Medulla oblongata (tissue), 1 donor: ENCODE data around the gene ANO1.
"Not testable (repeated sequence)": the region's sequence is repeated elsewhere in the genome, so short reads cannot be mapped to it uniquely, and the experiment has no call there.

Experiments
- DNase-seq: peaks from one replicate; pipeline ENCODE4 v3.0.0-alpha.2; 2015; ENCODE audit errors: extremely low spot score

The ANO1 gene

GRCh38 chr11:70189622-70190021 is 111.5 kb downstream of the ANO1 start:
- no peak for DNase-seq

DNA sequence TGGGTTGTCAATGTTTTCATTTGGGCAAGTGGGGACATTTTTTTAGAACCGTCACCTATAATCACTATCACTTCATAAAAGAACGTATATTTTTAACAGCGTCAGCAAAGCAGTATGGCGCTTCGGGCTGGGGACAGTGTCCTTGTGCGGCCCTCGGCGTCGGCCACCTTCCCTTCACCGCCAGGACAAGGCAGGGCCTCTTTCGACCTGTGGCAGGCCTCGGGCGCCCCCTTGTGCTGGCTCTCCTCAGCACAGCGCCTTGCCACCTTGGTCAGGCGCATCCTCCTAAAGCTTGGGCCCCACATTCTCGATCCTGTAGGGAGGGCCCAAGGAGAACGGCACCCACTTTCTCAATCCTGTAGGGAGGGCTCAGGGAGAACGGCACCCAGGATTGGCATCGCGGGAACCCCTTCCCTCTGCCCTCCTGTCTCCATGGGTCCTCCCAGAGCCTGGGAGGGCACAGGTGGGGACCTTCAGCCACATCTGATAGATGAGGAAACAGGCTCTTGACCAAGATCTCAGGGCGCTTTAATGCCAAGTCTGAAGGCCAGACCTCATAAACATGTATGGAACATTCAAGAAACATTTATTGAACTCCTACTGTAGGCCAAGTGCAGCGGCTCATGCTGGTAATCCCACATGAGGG is 113.5 kb downstream of the ANO1 start:
- DNase-seq = peak; percentile 43

- no peak for DNase-seq
Measured at GRCh38 chr11:70192666-70193410, 114.7 kb downstream of the ANO1 start.

DNA sequence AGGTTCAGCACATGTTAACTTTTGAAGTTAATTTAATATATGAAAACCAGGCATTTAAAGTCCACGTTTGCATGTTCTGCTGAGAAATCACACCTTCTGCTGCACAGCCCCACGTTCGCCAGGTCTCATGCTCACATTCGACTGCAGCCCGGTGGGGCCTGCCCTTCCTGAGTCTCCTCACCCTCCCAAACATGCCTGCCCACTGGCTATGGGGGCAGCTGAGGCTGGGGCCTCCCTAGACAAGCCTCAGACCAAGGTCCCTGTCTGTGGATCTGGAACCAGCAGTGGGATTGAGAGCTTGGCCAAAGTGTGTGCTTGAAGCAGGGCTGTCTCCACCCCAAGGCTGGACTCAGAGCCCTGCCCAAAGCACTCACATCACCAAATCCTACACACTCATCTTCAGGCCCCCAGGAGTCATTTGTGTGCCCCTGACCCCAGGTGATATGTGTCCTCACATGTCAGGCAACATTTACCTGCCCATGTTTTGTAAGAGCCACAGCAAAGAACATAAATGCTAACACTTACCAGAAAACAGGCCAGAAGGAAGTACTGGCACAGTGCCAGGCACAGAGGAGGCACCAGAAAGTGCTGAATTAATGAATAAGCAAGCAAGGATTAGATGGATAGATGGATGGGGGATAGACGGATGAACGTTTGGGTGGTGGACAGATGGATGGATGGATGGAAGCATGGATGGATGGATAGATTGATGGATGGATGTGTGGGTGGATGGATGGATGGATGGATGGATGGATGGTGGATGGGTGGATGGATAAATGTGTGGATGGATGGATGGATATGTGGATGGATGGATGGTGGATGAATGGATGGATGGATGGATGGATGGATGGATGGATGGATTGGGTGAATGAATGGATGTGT is 115.5 kb downstream of the ANO1 start:
- DNase-seq = no peak

GRCh38 chr11:70194792-70195791 is 117.0 kb downstream of the ANO1 start:
- DNase-seq = no peak

DNA sequence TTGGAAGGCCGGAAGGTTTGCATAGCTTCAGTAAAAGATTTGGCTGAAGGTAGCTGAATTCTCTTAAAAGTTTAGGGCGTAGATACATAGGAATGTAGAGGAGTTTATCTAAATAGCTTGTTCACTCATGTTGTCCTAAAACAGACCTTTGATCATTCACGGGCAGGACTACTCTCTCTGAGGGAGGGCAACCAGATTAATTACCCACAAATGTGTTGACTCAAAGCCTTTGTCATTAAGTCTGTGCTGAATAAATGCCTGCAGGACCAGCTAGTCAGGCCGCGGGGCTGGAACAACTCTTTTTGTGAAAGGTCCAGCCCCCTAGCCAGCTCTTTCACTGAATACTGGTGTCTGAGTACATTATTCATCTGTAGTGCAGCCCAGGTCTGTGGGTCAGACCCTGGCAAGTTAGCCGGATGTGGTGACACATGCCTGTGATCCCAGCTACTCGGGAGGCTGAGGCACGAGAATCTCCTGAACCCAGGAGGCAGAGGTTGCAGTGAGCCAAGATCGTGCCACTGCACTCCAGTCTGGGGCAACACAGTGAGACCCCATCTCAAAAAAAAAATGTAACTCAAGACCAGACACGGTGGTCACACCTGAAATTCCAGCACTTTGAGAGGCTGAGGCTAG is 122.2 kb downstream of the ANO1 start:
- DNase-seq = no peak

- not testable (repeated sequence) for DNase-seq
Measured at GRCh38 chr11:70201047-70201446, 122.9 kb downstream of the ANO1 start.

DNA sequence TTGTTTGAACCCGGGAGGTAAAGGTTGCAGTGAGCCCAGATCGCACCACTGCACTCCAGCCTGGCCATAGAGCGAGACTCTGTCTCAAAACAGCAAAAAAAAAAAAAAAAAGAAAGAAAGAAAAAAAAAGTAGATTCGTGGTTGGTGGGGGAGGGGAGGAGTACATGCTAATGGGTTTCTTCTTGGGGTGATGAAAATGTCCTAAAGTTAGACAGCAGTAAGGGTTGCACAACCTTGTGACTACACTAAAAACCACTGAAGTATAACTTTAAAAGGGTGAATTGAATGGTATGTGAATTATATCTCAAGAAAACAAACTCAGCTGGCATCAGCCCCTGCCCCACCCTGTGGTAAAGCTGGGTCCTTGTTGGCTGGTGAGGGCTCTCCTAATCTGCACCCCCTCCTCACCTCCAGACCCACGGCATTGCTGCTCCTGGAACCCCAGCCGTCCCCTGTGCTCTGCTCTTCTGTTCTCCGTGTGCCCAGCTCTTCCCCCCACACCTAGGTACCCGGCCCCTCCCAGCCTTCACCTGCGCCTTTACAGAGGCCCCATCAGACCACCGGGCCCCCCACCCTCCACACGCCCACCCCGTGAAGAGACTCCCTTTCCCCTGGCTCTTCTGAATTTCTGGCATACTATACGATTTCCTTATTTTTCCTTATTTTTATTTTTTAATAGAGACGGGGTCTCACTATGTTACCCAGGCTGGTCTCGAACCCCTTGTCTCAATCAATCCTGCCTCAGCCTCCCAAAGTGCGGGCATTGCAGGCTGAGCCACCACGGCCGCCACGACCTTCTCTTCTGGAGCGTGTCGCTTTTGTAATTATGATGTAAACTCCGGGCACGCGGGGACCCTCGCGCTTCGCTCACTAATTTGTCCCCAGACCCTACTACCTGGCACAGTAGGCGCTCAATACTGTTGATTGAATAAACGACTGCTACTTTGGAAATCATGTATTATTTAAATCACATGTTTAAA is 124.1 kb downstream of the ANO1 start:
- no peak for DNase-seq

GRCh38 chr11:70202920-70203750 is 125.0 kb downstream of the ANO1 start, which contains the start of gene FADD:
Gene FADD, plus strand, starts transcription at chr11:70203296. Its CDS starts 164 bp downstream, at chr11:70203460.
- DNase-seq = peak; percentile 94

DNA sequence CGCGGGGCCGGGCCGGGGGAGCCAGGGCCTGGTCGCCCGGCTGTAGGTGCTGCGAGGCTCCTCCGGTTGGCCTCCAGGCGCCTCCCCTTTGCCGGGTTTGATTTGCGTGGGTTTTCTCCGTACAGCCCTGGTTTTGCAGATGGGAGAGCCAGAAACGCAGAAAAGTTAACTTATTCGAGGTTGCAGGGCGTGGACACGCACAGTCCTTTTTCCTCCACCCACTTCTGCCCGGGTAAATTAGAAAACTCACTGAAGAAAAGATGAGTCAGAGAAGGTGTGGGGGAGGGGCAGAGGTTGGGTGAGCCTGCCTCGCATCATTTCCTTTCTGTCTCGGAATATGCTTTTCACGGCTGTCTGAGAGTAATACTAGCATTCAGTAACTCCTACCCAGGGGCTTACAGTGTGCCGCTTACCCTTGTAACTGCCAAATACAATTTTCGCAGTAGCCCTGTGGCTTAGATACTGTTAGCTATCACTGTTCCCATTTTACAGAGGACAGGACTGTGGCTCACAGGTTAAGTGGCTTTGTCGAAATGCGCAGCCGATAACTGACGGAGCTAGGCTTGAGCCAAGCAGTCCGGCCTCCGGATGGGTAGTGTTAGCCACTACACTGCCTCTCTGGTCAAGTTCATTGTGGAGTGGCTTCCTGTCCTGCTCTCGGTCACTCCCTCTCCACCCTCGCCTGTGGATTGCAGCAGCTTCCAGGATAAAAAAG is 125.8 kb downstream of the ANO1 start:
- DNase-seq = peak; percentile 34

- no peak for DNase-seq
Measured at GRCh38 chr11:70204466-70204799, 126.3 kb downstream of the ANO1 start.

GRCh38 chr11:70205049-70205725 is 127.1 kb downstream of the ANO1 start:
- no peak for DNase-seq

DNA sequence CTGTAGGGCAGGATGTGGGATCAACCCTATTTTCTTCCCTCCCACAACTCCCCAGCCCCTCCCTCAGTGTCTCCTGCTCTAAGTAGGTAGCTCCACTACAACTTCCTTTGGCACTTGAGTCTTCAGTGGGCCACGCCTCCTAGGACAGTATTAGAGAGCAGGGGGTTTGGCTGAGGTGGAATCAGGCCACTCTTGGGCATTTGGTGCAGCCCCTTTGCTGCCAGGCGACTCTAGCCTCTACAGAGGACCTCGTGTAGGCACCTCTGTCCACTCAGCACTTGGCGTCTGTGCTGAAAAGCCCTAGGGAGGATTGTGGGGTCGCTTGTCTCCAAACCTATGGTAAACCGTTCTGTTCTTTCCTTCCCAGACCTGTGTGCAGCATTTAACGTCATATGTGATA is 127.6 kb downstream of the ANO1 start:
- DNase-seq = no peak

- no peak for DNase-seq
Measured at GRCh38 chr11:70206226-70206981, 128.3 kb downstream of the ANO1 start.

- DNase-seq = no peak
Measured at GRCh38 chr11:70206982-70207376, 128.9 kb downstream of the ANO1 start.

DNA sequence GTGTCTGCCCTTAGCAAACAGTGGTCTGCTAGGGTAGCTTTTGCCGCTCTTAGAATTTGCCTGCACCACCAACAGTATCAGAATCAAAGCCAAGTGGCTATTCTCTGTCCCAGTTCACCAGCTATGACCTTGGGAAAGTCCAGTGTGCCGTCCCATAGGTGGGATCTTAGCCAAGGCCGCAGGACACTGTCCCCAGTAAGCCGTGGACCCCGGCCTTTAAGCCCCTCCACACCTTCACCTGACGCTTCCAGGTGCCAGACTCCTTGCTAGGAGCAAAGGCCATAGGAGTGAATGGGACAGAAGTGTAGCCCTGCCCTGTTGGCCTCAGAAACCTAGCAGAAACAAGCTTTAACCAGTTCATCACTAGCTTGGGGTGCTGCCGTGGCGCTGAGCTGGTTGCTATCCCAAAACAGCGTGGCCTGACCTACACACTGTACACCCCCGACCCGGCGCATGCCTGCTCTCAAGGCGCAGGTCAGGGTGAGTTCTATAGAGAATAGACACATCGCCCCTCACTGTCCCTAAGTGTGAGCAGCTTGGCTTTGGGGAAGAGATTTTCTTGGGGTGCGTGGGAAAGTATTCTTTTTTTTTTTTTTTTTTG is 129.5 kb downstream of the ANO1 start:
- no peak for DNase-seq
